HepG2 (cell line): ENCODE results near the gene VPS11. TPM values are rescaled to one million over a fixed set of nuclear protein-coding genes. Genes with fewer than 3 reads are reported as not detected.

Source experiments
- EP300 ChIP-seq, 3 experiments: sonication (generic) in 1 of 3; formaldehyde crosslinking in 1 of 3; IDR thresholded peaks; 2 replicates each; pipeline versions ENCODE4 v1.5.1 to v1.6.1; 2011 to 2020; ENCODE audit warnings: low read depth in 2 of 3, low read length in 2 of 3, borderline replicate concordance in 1 of 3, improper control_type of control experiment in 1 of 3, mild to moderate bottlenecking in 1 of 3, missing genetic modification reagents in 1 of 3, moderate library complexity in 1 of 3
- FOXK2 ChIP-seq: fragments of 450-650 bp; IDR thresholded peaks from 2 replicates; pipeline ENCODE4 v1.6.1; 2016
- KMT2B ChIP-seq: IDR thresholded peaks from 2 replicates; pipeline ENCODE4 v1.6.1; 2016; ENCODE audit warnings: missing genetic modification reagents, missing compliant biosample characterization
- MAZ ChIP-seq, 2 experiments: sonication (generic) in 1 of 2; formaldehyde crosslinking in 1 of 2; IDR thresholded peaks; 2 replicates each; pipeline versions ENCODE4 v1.5.0 to v1.6.1; 2012 to 2020; ENCODE audit warnings: low read depth in 2 of 2, mild to moderate bottlenecking in 2 of 2, borderline replicate concordance in 1 of 2, improper control_type of control experiment in 1 of 2, low read length in 1 of 2, missing genetic modification reagents in 1 of 2, moderate library complexity in 1 of 2
- MIER3 ChIP-seq: IDR thresholded peaks from 2 replicates; pipeline ENCODE4 v1.6.1; 2016; ENCODE audit warnings: missing compliant biosample characterization, borderline replicate concordance
- NR2F1 ChIP-seq, 2 experiments: fragments of 450-650 bp in 1 of 2; formaldehyde crosslinking in 1 of 2; IDR thresholded peaks; 2 replicates each; pipeline versions ENCODE4 v1.5.0 to v1.6.1; 2016 to 2020; ENCODE audit warnings: mild to moderate bottlenecking in 1 of 2, missing compliant biosample characterization in 1 of 2, missing genetic modification reagents in 1 of 2, moderate library complexity in 1 of 2
- RBM39 ChIP-seq: fragments of 200-400 bp; formaldehyde crosslinking; IDR thresholded peaks from one replicate; pipeline ENCODE4 v1.6.1; 2018; ENCODE audit warnings: antibody characterized with exemption, mild to moderate bottlenecking, low read depth, low read length; ENCODE audit not compliant: poor library complexity, severe bottlenecking
- SMYD3 ChIP-seq: sonication (generic); formaldehyde crosslinking; IDR thresholded peaks from 2 replicates; pipeline ENCODE4 v1.8.1; 2023; ENCODE audit warnings: mild to moderate bottlenecking, missing genetic modification reagents
- TCF7L2 ChIP-seq: IDR thresholded peaks from 2 replicates; pipeline ENCODE4 v1.6.1; 2011; ENCODE audit warnings: mild to moderate bottlenecking, low read depth, low read length, moderate library complexity
- ZNF430 ChIP-seq: sonication (generic); formaldehyde crosslinking; IDR thresholded peaks from 2 replicates; pipeline ENCODE4 v1.9.0; 2021; ENCODE audit warnings: mild to moderate bottlenecking, missing genetic modification reagents
- ZNF550 ChIP-seq: sonication (generic); formaldehyde crosslinking; IDR thresholded peaks from 2 replicates; pipeline ENCODE4 v1.4.0; 2020; ENCODE audit warnings: mild to moderate bottlenecking, missing genetic modification reagents, borderline replicate concordance
- ZNF709 ChIP-seq: sonication (generic); formaldehyde crosslinking; IDR thresholded peaks from 2 replicates; pipeline ENCODE4 v1.5.0; 2020; ENCODE audit warnings: mild to moderate bottlenecking, missing genetic modification reagents
- ZNF780A ChIP-seq: sonication (generic); formaldehyde crosslinking; IDR thresholded peaks from 2 replicates; pipeline ENCODE4 v1.8.0; 2022; ENCODE audit warnings: mild to moderate bottlenecking, missing genetic modification reagents, moderate library complexity
- ZNF839 ChIP-seq: sonication (generic); formaldehyde crosslinking; IDR thresholded peaks from 2 replicates; pipeline ENCODE4 v1.4.0; 2020; ENCODE audit warnings: missing genetic modification reagents, mild to moderate bottlenecking, borderline replicate concordance
- polyA plus RNA-seq, 8 experiments: library from polyadenylated mRNA; depleted of rRNA in 3 of 8; stranded (reverse) in 7 of 8; unstranded in 1 of 8; fragments of >200 nt; fragmentation: Illumina TruSeq in 4 of 8; extraction: Trizol in 4 of 8; gene quantifications; 2 replicates each; pipeline versions ENCODE4 v1.2.1 to v1.2.3, GENCODE V29; 2011 to 2016; ENCODE audit warnings: low read depth in 4 of 8, missing spikeins in 1 of 8, mixed read lengths in 1 of 8; ENCODE audit not compliant: insufficient read depth in 1 of 8
- total RNA-seq, 5 experiments: library from RNA; depleted of rRNA; stranded (reverse); fragments of >200 nt; fragmentation: Illumina TruSeq; extraction: Trizol; gene quantifications; 2 replicates each; pipeline ENCODE4 v1.2.3, GENCODE V29; 2016; ENCODE audit warnings: low read depth in 1 of 5
- TF ChIP-seq, protein P1 (sequence below): sonication (generic); formaldehyde crosslinking; conservative IDR thresholded peaks from 2 replicates; pipeline ENCODE4 v1.4.0; 2020; ENCODE audit warnings: missing genetic modification reagents
- TF ChIP-seq, protein P2 (sequence below), 2 experiments: sonication (generic) in 1 of 2; formaldehyde crosslinking in 1 of 2; IDR thresholded peaks; 2 replicates each; pipeline versions ENCODE4 v1.6.1 to v1.9.0; 2014 to 2022; ENCODE audit warnings: antibody characterized with exemption in 1 of 2, borderline replicate concordance in 1 of 2, inconsistent platforms in 1 of 2, low read depth in 1 of 2, missing genetic modification reagents in 1 of 2
- TF ChIP-seq, protein P3 (sequence below): sonication (generic); formaldehyde crosslinking; IDR thresholded peaks from 2 replicates; pipeline ENCODE4 v1.5.0; 2020; ENCODE audit warnings: missing genetic modification reagents

The VPS11 gene
- total and polyA plus RNA-seq, 2 of the 13 experiments (the other 11 are each of a cell fraction or from before 2014, with no cell fraction given), result 13.7 to 21.6 TPM

DNA sequence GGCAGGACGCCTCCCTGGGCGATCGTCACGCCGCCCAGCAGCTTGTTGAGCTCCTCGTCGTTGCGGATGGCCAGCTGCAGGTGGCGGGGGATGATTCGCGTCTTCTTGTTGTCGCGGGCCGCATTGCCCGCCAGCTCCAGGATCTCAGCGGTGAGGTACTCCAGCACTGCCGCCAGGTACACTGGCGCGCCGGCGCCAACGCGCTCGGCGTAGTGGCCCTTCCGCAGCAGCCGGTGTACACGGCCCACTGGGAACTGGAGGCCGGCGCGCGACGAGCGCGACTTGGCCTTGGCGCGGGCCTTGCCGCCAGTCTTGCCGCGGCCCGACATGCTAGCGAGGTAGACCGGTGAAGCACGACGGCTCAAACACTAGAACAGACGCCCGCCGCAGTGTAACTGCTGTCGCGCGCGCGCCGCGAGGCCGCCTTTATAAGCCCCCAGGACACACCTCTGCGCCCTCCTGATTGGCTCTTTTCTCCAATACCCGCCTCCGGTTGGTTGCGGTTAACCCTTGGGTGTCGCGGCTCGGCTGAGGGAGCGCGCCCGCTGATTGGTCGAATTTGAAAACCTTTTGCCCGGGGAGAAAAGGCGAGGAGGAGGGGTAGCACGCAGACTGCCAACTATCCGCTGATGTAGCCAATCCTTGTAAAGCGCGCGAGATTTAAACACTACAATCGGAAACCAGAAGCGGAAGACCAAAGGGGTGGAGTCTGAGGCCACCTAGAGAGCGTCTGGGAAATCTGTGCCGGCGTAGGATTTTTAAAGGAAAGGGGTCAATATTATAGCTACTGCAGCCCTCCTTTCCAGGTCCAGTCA, 27.7 kb downstream of the VPS11 start (continued):
- TF ChIP-seq KMT2B (CRISPR knock-in tag) (peak; percentile 68), ZNF550 (CRISPR knock-in tag) (no peak; the same call in 1 of the 2 replicates), RBM39 (peak; percentile 99), MAZ (IDR thresholded peaks at IDR 0.05; ENCODE audit: borderline replicate concordance, low read depth, low read length) (peak; percentile 77; the same call in 1 of the 2 replicates), MAZ (CRISPR knock-in tag; IDR thresholded peaks at IDR 0.05; ENCODE audit: low read depth) (peak; percentile 93), TCF7L2 (no peak), SMYD3 (peak; percentile 88; the same call in 1 of the 2 replicates), FOXK2 (no peak), NR2F1 (CRISPR knock-in tag; IDR thresholded peaks at IDR 0.05) (no peak; a peak in 1 of 4 replicates), ZNF839 (peak; percentile 94), MIER3 (CRISPR knock-in tag) (peak; percentile 59; the same call in 1 of the 2 replicates), ZNF780A (no peak; the same call in 1 of the 2 replicates), EP300 (IDR thresholded peaks at IDR 0.05; ENCODE audit: low read depth in 2 of 2, low read length in 2 of 2) (peak in 1 of 2 experiments; percentile 47; a peak in 2 of 4 replicates), EP300 (CRISPR knock-in tag; IDR thresholded peaks at IDR 0.05; ENCODE audit: borderline replicate concordance) (0 out of 2 replicates have a peak, but pooled peaks have one; percentile 10), ZNF430 (CRISPR knock-in tag) (peak; percentile 85), ZNF709 (peak; percentile 97; the same call in 1 of the 2 replicates)
- TF ChIP-seq, protein P1, sequence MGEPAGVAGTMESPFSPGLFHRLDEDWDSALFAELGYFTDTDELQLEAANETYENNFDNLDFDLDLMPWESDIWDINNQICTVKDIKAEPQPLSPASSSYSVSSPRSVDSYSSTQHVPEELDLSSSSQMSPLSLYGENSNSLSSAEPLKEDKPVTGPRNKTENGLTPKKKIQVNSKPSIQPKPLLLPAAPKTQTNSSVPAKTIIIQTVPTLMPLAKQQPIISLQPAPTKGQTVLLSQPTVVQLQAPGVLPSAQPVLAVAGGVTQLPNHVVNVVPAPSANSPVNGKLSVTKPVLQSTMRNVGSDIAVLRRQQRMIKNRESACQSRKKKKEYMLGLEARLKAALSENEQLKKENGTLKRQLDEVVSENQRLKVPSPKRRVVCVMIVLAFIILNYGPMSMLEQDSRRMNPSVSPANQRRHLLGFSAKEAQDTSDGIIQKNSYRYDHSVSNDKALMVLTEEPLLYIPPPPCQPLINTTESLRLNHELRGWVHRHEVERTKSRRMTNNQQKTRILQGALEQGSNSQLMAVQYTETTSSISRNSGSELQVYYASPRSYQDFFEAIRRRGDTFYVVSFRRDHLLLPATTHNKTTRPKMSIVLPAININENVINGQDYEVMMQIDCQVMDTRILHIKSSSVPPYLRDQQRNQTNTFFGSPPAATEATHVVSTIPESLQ (CRISPR knock-in tag), result 0 out of 2 replicates have a peak, but pooled peaks have one; percentile 39
- TF ChIP-seq, protein P2, sequence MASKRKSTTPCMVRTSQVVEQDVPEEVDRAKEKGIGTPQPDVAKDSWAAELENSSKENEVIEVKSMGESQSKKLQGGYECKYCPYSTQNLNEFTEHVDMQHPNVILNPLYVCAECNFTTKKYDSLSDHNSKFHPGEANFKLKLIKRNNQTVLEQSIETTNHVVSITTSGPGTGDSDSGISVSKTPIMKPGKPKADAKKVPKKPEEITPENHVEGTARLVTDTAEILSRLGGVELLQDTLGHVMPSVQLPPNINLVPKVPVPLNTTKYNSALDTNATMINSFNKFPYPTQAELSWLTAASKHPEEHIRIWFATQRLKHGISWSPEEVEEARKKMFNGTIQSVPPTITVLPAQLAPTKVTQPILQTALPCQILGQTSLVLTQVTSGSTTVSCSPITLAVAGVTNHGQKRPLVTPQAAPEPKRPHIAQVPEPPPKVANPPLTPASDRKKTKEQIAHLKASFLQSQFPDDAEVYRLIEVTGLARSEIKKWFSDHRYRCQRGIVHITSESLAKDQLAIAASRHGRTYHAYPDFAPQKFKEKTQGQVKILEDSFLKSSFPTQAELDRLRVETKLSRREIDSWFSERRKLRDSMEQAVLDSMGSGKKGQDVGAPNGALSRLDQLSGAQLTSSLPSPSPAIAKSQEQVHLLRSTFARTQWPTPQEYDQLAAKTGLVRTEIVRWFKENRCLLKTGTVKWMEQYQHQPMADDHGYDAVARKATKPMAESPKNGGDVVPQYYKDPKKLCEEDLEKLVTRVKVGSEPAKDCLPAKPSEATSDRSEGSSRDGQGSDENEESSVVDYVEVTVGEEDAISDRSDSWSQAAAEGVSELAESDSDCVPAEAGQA (IDR thresholded peaks at IDR 0.05; ENCODE audit: low read depth), result no peak
- TF ChIP-seq, protein P2 (CRISPR knock-in tag; IDR thresholded peaks at IDR 0.05; ENCODE audit: borderline replicate concordance), result peak; percentile 77; the same call in 1 of the 2 replicates
- TF ChIP-seq, protein P3, sequence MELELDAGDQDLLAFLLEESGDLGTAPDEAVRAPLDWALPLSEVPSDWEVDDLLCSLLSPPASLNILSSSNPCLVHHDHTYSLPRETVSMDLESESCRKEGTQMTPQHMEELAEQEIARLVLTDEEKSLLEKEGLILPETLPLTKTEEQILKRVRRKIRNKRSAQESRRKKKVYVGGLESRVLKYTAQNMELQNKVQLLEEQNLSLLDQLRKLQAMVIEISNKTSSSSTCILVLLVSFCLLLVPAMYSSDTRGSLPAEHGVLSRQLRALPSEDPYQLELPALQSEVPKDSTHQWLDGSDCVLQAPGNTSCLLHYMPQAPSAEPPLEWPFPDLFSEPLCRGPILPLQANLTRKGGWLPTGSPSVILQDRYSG, result no peak
